K562 (cell line): Measurements from ENCODE around the gene APOL2. TPM values are rescaled to one million over a fixed set of nuclear protein-coding genes. Genes with fewer than 3 reads are reported as not detected.

Source experiments
- CREBBP ChIP-seq: IDR thresholded peaks from one replicate; pipeline ENCODE4 v1.6.1; 2012; ENCODE audit warnings: low read depth, mild to moderate bottlenecking, control low read depth, inconsistent platforms, low read length
- EP400 ChIP-seq: fragments of 450-650 bp; IDR thresholded peaks from 2 replicates; pipeline ENCODE4 v1.6.1; 2017; ENCODE audit warnings: antibody characterized with exemption, mild to moderate bottlenecking, moderate library complexity
- ETS2 ChIP-seq: IDR thresholded peaks from 2 replicates; pipeline ENCODE4 v1.6.1; 2016; ENCODE audit warnings: borderline replicate concordance, missing genetic modification characterization, mild to moderate bottlenecking, moderate library complexity, missing compliant biosample characterization; ENCODE audit not compliant: poor library complexity, severe bottlenecking
- ETV1 ChIP-seq: fragments of 450-650 bp; conservative IDR thresholded peaks from 2 replicates; pipeline ENCODE4 v1.6.1; 2016; ENCODE audit warnings: missing genetic modification characterization, control low read depth, low read depth, missing compliant biosample characterization
- NRF1 ChIP-seq, 2 experiments: fragments of 450-650 bp; IDR thresholded peaks in 1 of 2; conservative IDR thresholded peaks in 1 of 2; 2 replicates each; pipeline ENCODE4 v1.6.1; 2014; ENCODE audit warnings: mild to moderate bottlenecking in 2 of 2
- POLR2A ChIP-seq: fragments of 450-650 bp; conservative IDR thresholded peaks from 2 replicates; pipeline ENCODE4 v1.6.1; 2016
- SMAD4 ChIP-seq: fragments of 250-450 bp; sonication (Bioruptor Pico); conservative IDR thresholded peaks from 2 replicates; pipeline ENCODE4 v1.8.0; 2021; ENCODE audit warnings: inconsistent platforms, mild to moderate bottlenecking, moderate library complexity
- polyA plus RNA-seq, 8 experiments: library from polyadenylated mRNA; depleted of rRNA in 4 of 8; stranded (reverse) in 5 of 8; unstranded in 3 of 8; fragments of >200 nt; fragmentation: Nextera tagmentation in 2 of 8; fragmentation: Illumina TruSeq in 1 of 8; extraction: Ambion mirVana in 2 of 8; extraction: Trizol in 1 of 8; gene quantifications; 2 replicates each; pipeline versions ENCODE4 v1.2.1 to v1.2.3, GENCODE V29; 2011 to 2014; ENCODE audit warnings: inconsistent platforms in 1 of 8, missing spikeins in 1 of 8
- total RNA-seq, 7 experiments: library from RNA; depleted of rRNA in 6 of 7; stranded (reverse); fragments of >200 nt in 6 of 7; fragmentation: Illumina TruSeq in 2 of 7; extraction: Trizol in 2 of 7; gene quantifications; 2 replicates each; pipeline versions ENCODE4 v1.2.1 to v1.2.3, GENCODE V29; 2011 to 2021; ENCODE audit warnings: low replicate concordance in 1 of 7
- TF ChIP-seq, protein P1 (sequence below), 2 experiments: fragments of 450-650 bp; formaldehyde crosslinking in 1 of 2; IDR thresholded peaks; 2 replicates each; pipeline versions ENCODE4 v1.4.0 to v1.6.1; 2014 to 2020; ENCODE audit warnings: mild to moderate bottlenecking in 2 of 2, borderline replicate concordance in 1 of 2, low read depth in 1 of 2
- TF ChIP-seq, protein P2 (sequence below): conservative IDR thresholded peaks from 2 replicates; pipeline ENCODE4 v1.6.1; 2011; ENCODE audit warnings: low read depth, mild to moderate bottlenecking, low read length; ENCODE audit not compliant: control insufficient read depth
- TF ChIP-seq, protein P3 (sequence below): fragments of 250-450 bp; sonication (Bioruptor Pico); IDR thresholded peaks from 2 replicates; pipeline ENCODE4 v1.4.0; 2020; ENCODE audit warnings: mild to moderate bottlenecking, moderate library complexity, borderline replicate concordance

Gene APOL2
- total and polyA plus RNA-seq, 9 of the 15 experiments (the other 6 are each of a cell fraction or from before 2014, with no cell fraction given), result 2.7 to 10.6 (median 8.9) TPM

DNA sequence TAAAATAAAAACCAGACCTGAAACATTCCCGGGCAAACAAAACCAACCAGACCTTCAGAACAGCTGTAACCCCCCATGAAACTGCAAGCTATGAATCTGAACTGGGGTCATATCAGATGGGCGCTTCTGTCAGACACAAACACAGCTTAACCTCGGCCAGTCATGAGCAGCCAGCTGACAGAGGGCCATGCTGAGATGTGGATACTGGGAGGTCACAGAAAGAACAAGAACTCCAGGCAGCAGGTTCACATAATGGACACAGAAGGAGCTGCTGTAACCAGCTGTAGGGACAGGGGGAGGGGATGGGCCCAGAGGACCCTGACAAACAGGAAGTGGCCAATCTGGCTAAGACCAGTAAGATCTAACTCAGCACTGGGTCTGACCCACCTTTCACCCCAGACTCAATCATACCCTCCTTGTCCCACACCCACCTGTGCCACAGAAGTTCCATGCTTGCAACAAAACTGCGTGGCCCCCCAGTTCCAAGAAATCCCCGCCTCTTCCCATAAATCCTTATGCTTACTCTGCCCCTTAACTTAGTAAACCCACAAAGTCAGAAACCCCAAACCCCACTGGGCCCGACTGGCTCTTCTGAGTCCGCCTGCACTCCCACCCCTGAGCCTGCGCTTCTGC lies 41.7 kb downstream of the APOL2 start (continued):
- TF ChIP-seq, protein P1, sequence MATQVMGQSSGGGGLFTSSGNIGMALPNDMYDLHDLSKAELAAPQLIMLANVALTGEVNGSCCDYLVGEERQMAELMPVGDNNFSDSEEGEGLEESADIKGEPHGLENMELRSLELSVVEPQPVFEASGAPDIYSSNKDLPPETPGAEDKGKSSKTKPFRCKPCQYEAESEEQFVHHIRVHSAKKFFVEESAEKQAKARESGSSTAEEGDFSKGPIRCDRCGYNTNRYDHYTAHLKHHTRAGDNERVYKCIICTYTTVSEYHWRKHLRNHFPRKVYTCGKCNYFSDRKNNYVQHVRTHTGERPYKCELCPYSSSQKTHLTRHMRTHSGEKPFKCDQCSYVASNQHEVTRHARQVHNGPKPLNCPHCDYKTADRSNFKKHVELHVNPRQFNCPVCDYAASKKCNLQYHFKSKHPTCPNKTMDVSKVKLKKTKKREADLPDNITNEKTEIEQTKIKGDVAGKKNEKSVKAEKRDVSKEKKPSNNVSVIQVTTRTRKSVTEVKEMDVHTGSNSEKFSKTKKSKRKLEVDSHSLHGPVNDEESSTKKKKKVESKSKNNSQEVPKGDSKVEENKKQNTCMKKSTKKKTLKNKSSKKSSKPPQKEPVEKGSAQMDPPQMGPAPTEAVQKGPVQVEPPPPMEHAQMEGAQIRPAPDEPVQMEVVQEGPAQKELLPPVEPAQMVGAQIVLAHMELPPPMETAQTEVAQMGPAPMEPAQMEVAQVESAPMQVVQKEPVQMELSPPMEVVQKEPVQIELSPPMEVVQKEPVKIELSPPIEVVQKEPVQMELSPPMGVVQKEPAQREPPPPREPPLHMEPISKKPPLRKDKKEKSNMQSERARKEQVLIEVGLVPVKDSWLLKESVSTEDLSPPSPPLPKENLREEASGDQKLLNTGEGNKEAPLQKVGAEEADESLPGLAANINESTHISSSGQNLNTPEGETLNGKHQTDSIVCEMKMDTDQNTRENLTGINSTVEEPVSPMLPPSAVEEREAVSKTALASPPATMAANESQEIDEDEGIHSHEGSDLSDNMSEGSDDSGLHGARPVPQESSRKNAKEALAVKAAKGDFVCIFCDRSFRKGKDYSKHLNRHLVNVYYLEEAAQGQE (IDR thresholded peaks at IDR 0.05; ENCODE audit: borderline replicate concordance), result peak; percentile 86
- TF ChIP-seq, protein P1 (CRISPR knock-in tag; IDR thresholded peaks at IDR 0.05; ENCODE audit: low read depth), result no peak
- TF ChIP-seq ETS2 (tag), result no peak
- TF ChIP-seq, protein P2, sequence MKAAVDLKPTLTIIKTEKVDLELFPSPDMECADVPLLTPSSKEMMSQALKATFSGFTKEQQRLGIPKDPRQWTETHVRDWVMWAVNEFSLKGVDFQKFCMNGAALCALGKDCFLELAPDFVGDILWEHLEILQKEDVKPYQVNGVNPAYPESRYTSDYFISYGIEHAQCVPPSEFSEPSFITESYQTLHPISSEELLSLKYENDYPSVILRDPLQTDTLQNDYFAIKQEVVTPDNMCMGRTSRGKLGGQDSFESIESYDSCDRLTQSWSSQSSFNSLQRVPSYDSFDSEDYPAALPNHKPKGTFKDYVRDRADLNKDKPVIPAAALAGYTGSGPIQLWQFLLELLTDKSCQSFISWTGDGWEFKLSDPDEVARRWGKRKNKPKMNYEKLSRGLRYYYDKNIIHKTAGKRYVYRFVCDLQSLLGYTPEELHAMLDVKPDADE, result peak; percentile 47; the same call in 1 of the 2 replicates
- 0 out of 2 replicates have a peak, but pooled peaks have one; percentile 15 for TF ChIP-seq ETV1 (tag)
- TF ChIP-seq POLR2A, result no peak
- peak in 1 of 2 experiments; percentile 28; a peak in 1 of 4 replicates for TF ChIP-seq NRF1 (conservative IDR thresholded peaks at IDR 0.05 in 1 of 2, IDR thresholded peaks at IDR 0.05 in 1 of 2)
- 0 out of 2 replicates have a peak, but pooled peaks have one; percentile 18 for TF ChIP-seq SMAD4
- 0 out of 2 replicates have a peak, but pooled peaks have one; percentile 14 for TF ChIP-seq EP400
- TF ChIP-seq, protein P3, sequence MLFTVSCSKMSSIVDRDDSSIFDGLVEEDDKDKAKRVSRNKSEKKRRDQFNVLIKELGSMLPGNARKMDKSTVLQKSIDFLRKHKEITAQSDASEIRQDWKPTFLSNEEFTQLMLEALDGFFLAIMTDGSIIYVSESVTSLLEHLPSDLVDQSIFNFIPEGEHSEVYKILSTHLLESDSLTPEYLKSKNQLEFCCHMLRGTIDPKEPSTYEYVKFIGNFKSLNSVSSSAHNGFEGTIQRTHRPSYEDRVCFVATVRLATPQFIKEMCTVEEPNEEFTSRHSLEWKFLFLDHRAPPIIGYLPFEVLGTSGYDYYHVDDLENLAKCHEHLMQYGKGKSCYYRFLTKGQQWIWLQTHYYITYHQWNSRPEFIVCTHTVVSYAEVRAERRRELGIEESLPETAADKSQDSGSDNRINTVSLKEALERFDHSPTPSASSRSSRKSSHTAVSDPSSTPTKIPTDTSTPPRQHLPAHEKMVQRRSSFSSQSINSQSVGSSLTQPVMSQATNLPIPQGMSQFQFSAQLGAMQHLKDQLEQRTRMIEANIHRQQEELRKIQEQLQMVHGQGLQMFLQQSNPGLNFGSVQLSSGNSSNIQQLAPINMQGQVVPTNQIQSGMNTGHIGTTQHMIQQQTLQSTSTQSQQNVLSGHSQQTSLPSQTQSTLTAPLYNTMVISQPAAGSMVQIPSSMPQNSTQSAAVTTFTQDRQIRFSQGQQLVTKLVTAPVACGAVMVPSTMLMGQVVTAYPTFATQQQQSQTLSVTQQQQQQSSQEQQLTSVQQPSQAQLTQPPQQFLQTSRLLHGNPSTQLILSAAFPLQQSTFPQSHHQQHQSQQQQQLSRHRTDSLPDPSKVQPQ (CRISPR knock-in tag), result no peak
- no peak for TF ChIP-seq CREBBP
- TF ChIP-seq, all 486 proteins: peak for 19
